Measurements from ENCODE around the gene PRIM1. TPM values are rescaled to one million over a fixed set of nuclear protein-coding genes. Genes with fewer than 3 reads are reported as not detected.
"Not testable (repeated sequence)": the region's sequence is repeated elsewhere in the genome, so short reads cannot be mapped to it uniquely, and the experiment has no call there.

The PRIM1 gene
- total RNA-seq, 1 experiment from 2014 or later = 52.3 TPM

- Histone ChIP-seq H3K36me3 (peaks cover 83% of the 10 kb centered on the region), H3K27me3 (no peaks in the 10 kb centered on the region), H3K4me1 (peaks cover 19% of the 10 kb centered on the region), H3K4me3 (no peak overlapping the region), H3K9me3 (replicated peaks) (no peaks in the 10 kb centered on the region), H3K27ac (no peak overlapping the region)
- DNase-seq = no peak
Measured at GRCh38 chr12:56716933-56717880, 34.9 kb downstream of the PRIM1 start.

GRCh38 chr12:56716458-56716857 lies 35.7 kb downstream of the PRIM1 start:
- peaks cover 11% of the 10 kb centered on the region for H3K4me1 ChIP-seq
- peaks cover 81% of the 10 kb centered on the region for H3K36me3 ChIP-seq
- no peak overlapping the region for H3K4me3 ChIP-seq
- no peak overlapping the region for H3K27ac ChIP-seq
- H3K9me3 ChIP-seq (replicated peaks) = no peaks in the 10 kb centered on the region
- DNase-seq = no peak
- H3K27me3 ChIP-seq = no peaks in the 10 kb centered on the region

GRCh38 chr12:56715798-56716197 lies 36.3 kb downstream of the PRIM1 start:
- Histone ChIP-seq H3K4me3 (no peak overlapping the region), H3K9me3 (replicated peaks) (no peaks in the 10 kb centered on the region), H3K36me3 (peaks cover 79% of the 10 kb centered on the region), H3K4me1 (peaks cover 5% of the 10 kb centered on the region; the same call in 1 of the 2 replicates), H3K27me3 (no peaks in the 10 kb centered on the region), H3K27ac (no peak overlapping the region)
- no peak for DNase-seq

GRCh38 chr12:56714431-56714929 lies 37.6 kb downstream of the PRIM1 start:
- Histone ChIP-seq H3K4me1 (0 out of 2 replicates have a peak, but pooled peaks cover 5% of the 10 kb centered on the region), H3K27me3 (no peaks in the 10 kb centered on the region), H3K27ac (no peak overlapping the region), H3K36me3 (peaks cover 66% of the 10 kb centered on the region), H3K4me3 (no peak overlapping the region), H3K9me3 (replicated peaks) (no peaks in the 10 kb centered on the region)
- DNase-seq = no peak

- H3K36me3 ChIP-seq = peaks cover 58% of the 10 kb centered on the region
- no peak overlapping the region for H3K27ac ChIP-seq
- DNase-seq = no peak
Measured at GRCh38 chr12:56713345-56713744, 38.8 kb downstream of the PRIM1 start.

GRCh38 chr12:56709759-56710376 lies 42.3 kb downstream of the PRIM1 start:
- Histone ChIP-seq H3K36me3 (peaks cover 37% of the 10 kb centered on the region), H3K27me3 (no peaks in the 10 kb centered on the region), H3K9me3 (replicated peaks) (no peaks in the 10 kb centered on the region), H3K27ac (no peak overlapping the region), H3K4me3 (no peak overlapping the region), H3K4me1 (no peaks in the 10 kb centered on the region)
- DNase-seq = no peak

More at GRCh38 chr12:56713345-56713744, 38.8 kb downstream of the PRIM1 start:
- Histone ChIP-seq H3K4me3 (no peak overlapping the region), H3K27me3 (no peaks in the 10 kb centered on the region), H3K4me1 (no peaks in the 10 kb centered on the region), H3K9me3 (replicated peaks) (no peaks in the 10 kb centered on the region)

- H3K4me1 ChIP-seq; H3K27me3 ChIP-seq; H3K9me3 ChIP-seq (replicated peaks); DNase-seq; H3K36me3 ChIP-seq; H3K4me3 ChIP-seq; H3K27ac ChIP-seq: not testable (repeated sequence)
Measured at GRCh38 chr12:56704522-56704921, 47.6 kb downstream of the PRIM1 start.

- H3K4me3 ChIP-seq = no peak overlapping the region
- H3K27ac ChIP-seq = no peak overlapping the region
- no peaks in the 10 kb centered on the region for H3K27me3 ChIP-seq
- no peaks in the 10 kb centered on the region for H3K9me3 ChIP-seq (replicated peaks)
- no peaks in the 10 kb centered on the region for H3K36me3 ChIP-seq
- H3K4me1 ChIP-seq = peaks cover 19% of the 10 kb centered on the region
- DNase-seq = no peak
Measured at GRCh38 chr12:56699020-56699661, 53.0 kb downstream of the PRIM1 start.

GRCh38 chr12:56695327-56696101 lies 56.6 kb downstream of the PRIM1 start:
- Histone ChIP-seq H3K36me3 (no peaks in the 10 kb centered on the region), H3K4me1 (peaks cover 19% of the 10 kb centered on the region), H3K27me3 (no peaks in the 10 kb centered on the region), H3K27ac (peak overlapping the region; percentile 83), H3K9me3 (replicated peaks) (no peaks in the 10 kb centered on the region), H3K4me3 (peak overlapping the region; percentile 4; the same call in 1 of the 2 replicates)
- peak; percentile 54 to 77 for DNase-seq

GRCh38 chr12:56694161-56694560 lies 58.0 kb downstream of the PRIM1 start:
- no peak overlapping the region for H3K4me3 ChIP-seq
- no peak for DNase-seq
- H3K27ac ChIP-seq = no peak overlapping the region
- H3K27me3 ChIP-seq = no peaks in the 10 kb centered on the region
- no peaks in the 10 kb centered on the region for H3K36me3 ChIP-seq
- no peaks in the 10 kb centered on the region for H3K9me3 ChIP-seq (replicated peaks)
- H3K4me1 ChIP-seq = peaks cover 19% of the 10 kb centered on the region

- DNase-seq = no peak
- H3K4me3 ChIP-seq = peak overlapping the region; percentile 92
- H3K9me3 ChIP-seq (replicated peaks) = no peaks in the 10 kb centered on the region
- H3K27me3 ChIP-seq = no peaks in the 10 kb centered on the region
- H3K36me3 ChIP-seq = peaks cover 16% of the 10 kb centered on the region; the same call in 1 of the 2 replicates
- peak overlapping the region; percentile 94 for H3K27ac ChIP-seq
- peaks cover 4% of the 10 kb centered on the region for H3K4me1 ChIP-seq
Measured at GRCh38 chr12:56688846-56689109, 63.3 kb downstream of the PRIM1 start.

GRCh38 chr12:56688129-56688845 lies 63.8 kb downstream of the PRIM1 start, which contains the start of gene PTGES3:
TSS of gene PTGES3 (minus strand) at chr12:56688284. CDS start at chr12:56687999, 285 bp downstream.
- DNase-seq = peak; percentile 98 to 99
- Histone ChIP-seq H3K4me3 (peak within 1 kb of the TSS; percentile 92), H3K4me1 (peaks cover 4% of the 10 kb centered on the region), H3K27me3 (no peaks in the 10 kb centered on the region), H3K27ac (peak within 1 kb of the TSS; percentile 94), H3K9me3 (replicated peaks) (no peaks in the 10 kb centered on the region), H3K36me3 (peaks cover 16% of the 10 kb centered on the region; the same call in 1 of the 2 replicates)

- no peaks in the 10 kb centered on the region for H3K9me3 ChIP-seq (replicated peaks)
- no peaks in the 10 kb centered on the region for H3K27me3 ChIP-seq
- peak overlapping the region; percentile 92 for H3K4me3 ChIP-seq
- H3K4me1 ChIP-seq = peaks cover 4% of the 10 kb centered on the region
- H3K27ac ChIP-seq = peak overlapping the region; percentile 94
- peaks cover 21% of the 10 kb centered on the region; the same call in 1 of the 2 replicates for H3K36me3 ChIP-seq
- DNase-seq = peak; percentile 24 to 45
Measured at GRCh38 chr12:56687223-56688128, 64.6 kb downstream of the PRIM1 start.

Measured in SJCRH30 (cell line).